Mammary epithelial cell (primary cell): ENCODE results near the gene CADM2.

Experiments used
- EZH2 ChIP-seq: IDR thresholded peaks from 2 replicates; pipeline ENCODE4 v1.6.1; 2012; ENCODE audit warnings: low read length, inconsistent platforms, borderline replicate concordance
- TF ChIP-seq, protein P1 (sequence below), 2 donors: IDR thresholded peaks in 1 of 2; conservative IDR thresholded peaks in 1 of 2; 2 replicates each; pipeline ENCODE4 v1.5.1; 2011 to 2012; ENCODE audit warnings: inconsistent platforms in 2 of 2, low read length in 2 of 2, mild to moderate bottlenecking in 2 of 2, control low read depth in 1 of 2, low read depth in 1 of 2; ENCODE audit not compliant: insufficient read depth in 1 of 2; ENCODE audit errors: extremely low read depth in 1 of 2

DNA sequence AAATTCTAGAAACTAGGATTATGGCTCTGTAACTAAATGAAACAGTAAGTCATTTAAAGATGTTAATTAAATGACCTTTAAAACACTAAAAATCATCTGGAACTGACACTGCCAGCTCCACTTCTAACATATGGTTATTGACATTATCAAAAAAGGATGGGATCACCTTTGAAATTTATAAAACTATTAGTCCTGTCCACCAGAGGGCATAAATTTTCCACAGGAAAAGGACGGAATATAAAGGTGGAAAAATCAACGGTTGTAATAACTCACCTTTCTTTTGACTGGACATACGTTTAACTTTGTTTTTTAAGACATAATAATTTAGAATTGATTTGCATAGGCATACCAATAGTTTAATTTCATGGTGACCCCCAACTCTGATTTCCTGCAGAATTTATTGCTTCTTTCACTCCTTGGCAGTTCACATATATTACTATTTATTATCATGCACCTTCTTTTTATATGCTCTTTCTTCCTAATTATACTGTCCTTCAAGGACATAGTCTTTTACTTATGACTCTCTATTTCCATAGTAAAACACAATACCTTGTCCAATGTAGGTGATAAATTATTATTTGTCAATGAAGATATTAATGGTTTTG is 345.7 kb downstream of the CADM2 start:
- TF ChIP-seq, protein P1, sequence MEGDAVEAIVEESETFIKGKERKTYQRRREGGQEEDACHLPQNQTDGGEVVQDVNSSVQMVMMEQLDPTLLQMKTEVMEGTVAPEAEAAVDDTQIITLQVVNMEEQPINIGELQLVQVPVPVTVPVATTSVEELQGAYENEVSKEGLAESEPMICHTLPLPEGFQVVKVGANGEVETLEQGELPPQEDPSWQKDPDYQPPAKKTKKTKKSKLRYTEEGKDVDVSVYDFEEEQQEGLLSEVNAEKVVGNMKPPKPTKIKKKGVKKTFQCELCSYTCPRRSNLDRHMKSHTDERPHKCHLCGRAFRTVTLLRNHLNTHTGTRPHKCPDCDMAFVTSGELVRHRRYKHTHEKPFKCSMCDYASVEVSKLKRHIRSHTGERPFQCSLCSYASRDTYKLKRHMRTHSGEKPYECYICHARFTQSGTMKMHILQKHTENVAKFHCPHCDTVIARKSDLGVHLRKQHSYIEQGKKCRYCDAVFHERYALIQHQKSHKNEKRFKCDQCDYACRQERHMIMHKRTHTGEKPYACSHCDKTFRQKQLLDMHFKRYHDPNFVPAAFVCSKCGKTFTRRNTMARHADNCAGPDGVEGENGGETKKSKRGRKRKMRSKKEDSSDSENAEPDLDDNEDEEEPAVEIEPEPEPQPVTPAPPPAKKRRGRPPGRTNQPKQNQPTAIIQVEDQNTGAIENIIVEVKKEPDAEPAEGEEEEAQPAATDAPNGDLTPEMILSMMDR (conservative IDR thresholded peaks at IDR 0.05 in 1 of 2, IDR thresholded peaks at IDR 0.05 in 1 of 2; ENCODE audit: extremely low read depth in 1 of 2, insufficient read depth in 1 of 2, low read depth in 1 of 2, low read length in 2 of 2): peak; percentile 34 to 45
- TF ChIP-seq EZH2: no peak
